ENCODE measurements around the gene CASQ1. TPM values are rescaled to one million over a fixed set of nuclear protein-coding genes. Genes with fewer than 3 reads are reported as not detected.

CASQ1 gene
- total and polyA plus RNA-seq, 9 of the 15 experiments (the other 6 are each of a cell fraction or from before 2014, with no cell fraction given) = not detected

GRCh38 chr1:160205242-160206035 lies 15.1 kb downstream of the CASQ1 start, which contains the start of gene PEA15 (continued):
- TF ChIP-seq TFAM (CRISPR knock-in tag; conservative IDR thresholded peaks at IDR 0.05) (no peak), HOXB6 (CRISPR knock-in tag; IDR thresholded peaks at IDR 0.05; ENCODE audit: borderline replicate concordance) (no peak), ZNF592 (IDR thresholded peaks at IDR 0.05) (no peak), YY1 (IDR thresholded peaks at IDR 0.05; ENCODE audit: borderline replicate concordance in 1 of 3, control insufficient read depth in 1 of 3, extremely low read depth in 1 of 3, insufficient read depth in 3 of 3, insufficient read length in 1 of 3, insufficient replicate concordance in 2 of 3, low read depth in 1 of 3, low read length in 2 of 3) (peak in 2 of 3 experiments; percentile 24 to 29), TRIM28 (IDR thresholded peaks at IDR 0.05) (no peak), KAT8 (IDR thresholded peaks at IDR 0.05; ENCODE audit: low read depth) (no peak), POLR2AphosphoS2 (IDR thresholded peaks at IDR 0.05; ENCODE audit: low read length) (no peak), RBM14 (IDR thresholded peaks at IDR 0.05; ENCODE audit: borderline replicate concordance, insufficient read depth, low read depth, low read length) (no peak), CC2D1A (IDR thresholded peaks at IDR 0.05) (no peak), FOXK2 (conservative IDR thresholded peaks at IDR 0.05 in 1 of 2, IDR thresholded peaks at IDR 0.05 in 1 of 2; ENCODE audit: low read depth in 2 of 2) (no peak), MCM5 (IDR thresholded peaks at IDR 0.05; ENCODE audit: low read depth) (no peak), MAZ (CRISPR knock-in tag; conservative IDR thresholded peaks at IDR 0.05 in 1 of 2, IDR thresholded peaks at IDR 0.05 in 1 of 2) (peak in 1 of 2 experiments; percentile 63; a peak in 2 of 4 replicates), OTX1 (CRISPR knock-in tag; IDR thresholded peaks at IDR 0.05) (no peak), STAG1 (CRISPR knock-in tag; IDR thresholded peaks at IDR 0.05; ENCODE audit: borderline replicate concordance) (no peak), NCOA4 (IDR thresholded peaks at IDR 0.05; ENCODE audit: partially characterized antibody) (no peak), DPF2 (IDR thresholded peaks at IDR 0.05) (no peak), RUNX1 (IDR thresholded peaks at IDR 0.05; ENCODE audit: low read depth) (no peak), ATF3 (IDR thresholded peaks at IDR 0.05) (no peak), ATF3 (CRISPR knock-in tag; conservative IDR thresholded peaks at IDR 0.05) (no peak)
- TF ChIP-seq, protein P1, sequence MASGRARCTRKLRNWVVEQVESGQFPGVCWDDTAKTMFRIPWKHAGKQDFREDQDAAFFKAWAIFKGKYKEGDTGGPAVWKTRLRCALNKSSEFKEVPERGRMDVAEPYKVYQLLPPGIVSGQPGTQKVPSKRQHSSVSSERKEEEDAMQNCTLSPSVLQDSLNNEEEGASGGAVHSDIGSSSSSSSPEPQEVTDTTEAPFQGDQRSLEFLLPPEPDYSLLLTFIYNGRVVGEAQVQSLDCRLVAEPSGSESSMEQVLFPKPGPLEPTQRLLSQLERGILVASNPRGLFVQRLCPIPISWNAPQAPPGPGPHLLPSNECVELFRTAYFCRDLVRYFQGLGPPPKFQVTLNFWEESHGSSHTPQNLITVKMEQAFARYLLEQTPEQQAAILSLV (tag; IDR thresholded peaks at IDR 0.05) = no peak
- TF ChIP-seq, protein P2, sequence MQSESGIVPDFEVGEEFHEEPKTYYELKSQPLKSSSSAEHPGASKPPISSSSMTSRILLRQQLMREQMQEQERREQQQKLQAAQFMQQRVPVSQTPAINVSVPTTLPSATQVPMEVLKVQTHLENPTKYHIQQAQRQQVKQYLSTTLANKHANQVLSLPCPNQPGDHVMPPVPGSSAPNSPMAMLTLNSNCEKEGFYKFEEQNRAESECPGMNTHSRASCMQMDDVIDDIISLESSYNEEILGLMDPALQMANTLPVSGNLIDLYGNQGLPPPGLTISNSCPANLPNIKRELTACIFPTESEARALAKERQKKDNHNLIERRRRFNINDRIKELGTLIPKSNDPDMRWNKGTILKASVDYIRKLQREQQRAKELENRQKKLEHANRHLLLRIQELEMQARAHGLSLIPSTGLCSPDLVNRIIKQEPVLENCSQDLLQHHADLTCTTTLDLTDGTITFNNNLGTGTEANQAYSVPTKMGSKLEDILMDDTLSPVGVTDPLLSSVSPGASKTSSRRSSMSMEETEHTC (IDR thresholded peaks at IDR 0.05) = no peak

Data from K562 (cell line).